Liver (tissue), 9 donors: ENCODE measurements around the gene GLMN. TPM values are rescaled to one million over a fixed set of nuclear protein-coding genes. Genes with fewer than 3 reads are reported as not detected.

Source experiments
- DNase-seq: peaks from one replicate; pipeline ENCODE4 v3.0.0-alpha.2; 2017; ENCODE audit warnings: low spot score
- H3K27ac ChIP-seq, 2 donors: one replicate each; pipeline ENCODE4 v1.7.0; 2013; ENCODE audit warnings: inconsistent platforms in 2 of 2, low read length in 2 of 2, control low read depth in 1 of 2, low read depth in 1 of 2, mild to moderate bottlenecking in 1 of 2
- H3K27me3 ChIP-seq, 4 donors: one replicate each; pipeline versions ENCODE4 v1.6.1 to v1.7.0; 2013; ENCODE audit warnings: low read length in 3 of 4, inconsistent platforms in 1 of 4, mild to moderate bottlenecking in 1 of 4, moderate library complexity in 1 of 4; ENCODE audit not compliant: control insufficient read depth in 4 of 4, insufficient read depth in 4 of 4
- H3K36me3 ChIP-seq, 4 donors: one replicate each; pipeline versions ENCODE4 v1.6.1 to v1.7.0; 2013; ENCODE audit warnings: low read length in 3 of 4, mild to moderate bottlenecking in 3 of 4, low read depth in 1 of 4, moderate library complexity in 1 of 4; ENCODE audit not compliant: control insufficient read depth in 4 of 4, insufficient read depth in 3 of 4
- H3K4me1 ChIP-seq, 4 donors: one replicate each; pipeline versions ENCODE4 v1.6.1 to v1.7.0; 2013; ENCODE audit warnings: low read length in 3 of 4, mild to moderate bottlenecking in 3 of 4, moderate library complexity in 1 of 4; ENCODE audit not compliant: control insufficient read depth in 4 of 4, insufficient read depth in 4 of 4
- H3K4me3 ChIP-seq, 3 donors: one replicate each; pipeline versions ENCODE4 v1.6.1 to v1.7.0; 2013; ENCODE audit warnings: low read length in 3 of 3, control low read depth in 1 of 3, low read depth in 1 of 3, mild to moderate bottlenecking in 1 of 3
- H3K9ac ChIP-seq, 2 donors: one replicate each; pipeline ENCODE4 v1.7.0; 2013; ENCODE audit warnings: low read length in 2 of 2, mild to moderate bottlenecking in 2 of 2, moderate library complexity in 2 of 2, control low read depth in 1 of 2, low read depth in 1 of 2
- H3K9me3 ChIP-seq, 4 donors: one replicate each; pipeline versions ENCODE4 v1.6.1 to v1.7.0; 2013; ENCODE audit warnings: low read length in 3 of 4; ENCODE audit not compliant: control insufficient read depth in 4 of 4
- EGR1 ChIP-seq, 2 donors: IDR thresholded peaks; 2 replicates each; pipeline ENCODE4 v1.6.1; 2016 to 2018; ENCODE audit warnings: antibody characterized with exemption in 2 of 2, low read depth in 2 of 2
- FOXA1 ChIP-seq: IDR thresholded peaks from 2 replicates; pipeline ENCODE4 v1.6.1; 2016; ENCODE audit warnings: antibody characterized with exemption
- FOXA2 ChIP-seq: IDR thresholded peaks from 2 replicates; pipeline ENCODE4 v1.6.1; 2016; ENCODE audit warnings: antibody characterized with exemption
- GABPA ChIP-seq, 2 donors: IDR thresholded peaks in 1 of 2; conservative IDR thresholded peaks in 1 of 2; 2 replicates each; pipeline ENCODE4 v1.6.1; 2016; ENCODE audit warnings: antibody characterized with exemption in 2 of 2, mild to moderate bottlenecking in 1 of 2, moderate library complexity in 1 of 2
- HNF4A ChIP-seq, 2 donors: conservative IDR thresholded peaks; 2 replicates each; pipeline ENCODE4 v1.6.1; 2016; ENCODE audit warnings: antibody characterized with exemption in 2 of 2, mild to moderate bottlenecking in 2 of 2
- HNF4G ChIP-seq: IDR thresholded peaks from 2 replicates; pipeline ENCODE4 v1.6.1; 2016; ENCODE audit warnings: antibody characterized with exemption
- JUND ChIP-seq, 2 donors: IDR thresholded peaks; 2 replicates each; pipeline ENCODE4 v1.6.1; 2016; ENCODE audit warnings: antibody characterized with exemption in 2 of 2
- NR2F2 ChIP-seq: IDR thresholded peaks from 2 replicates; pipeline ENCODE4 v1.6.1; 2016; ENCODE audit warnings: antibody characterized with exemption
- RAD21 ChIP-seq, 2 donors: IDR thresholded peaks; 2 replicates each; pipeline ENCODE4 v1.6.1; 2016; ENCODE audit warnings: antibody characterized with exemption in 2 of 2, mild to moderate bottlenecking in 2 of 2
- RXRA ChIP-seq, 2 donors: IDR thresholded peaks; 2 replicates each; pipeline ENCODE4 v1.6.1; 2017 to 2018; ENCODE audit warnings: antibody characterized with exemption in 2 of 2, mild to moderate bottlenecking in 1 of 2
- SP1 ChIP-seq: IDR thresholded peaks from 2 replicates; pipeline ENCODE4 v1.6.1; 2018; ENCODE audit warnings: antibody characterized with exemption, mild to moderate bottlenecking
- TAF1 ChIP-seq: conservative IDR thresholded peaks from 2 replicates; pipeline ENCODE4 v1.6.1; 2016; ENCODE audit warnings: antibody characterized with exemption, mild to moderate bottlenecking
- YY1 ChIP-seq: IDR thresholded peaks from 2 replicates; pipeline ENCODE4 v1.6.1; 2016; ENCODE audit warnings: antibody characterized with exemption, mild to moderate bottlenecking
- WGBS: extraction: QIAGEN DNeasy Blood & Tissue Kit; methylation state at CpG from one replicate; pipeline ENCODE4 v1.1.7; 2013; 5-methylcytosine and 5-hydroxymethylcytosine counted together
- polyA plus RNA-seq, 2 donors: library from polyadenylated mRNA; stranded (reverse) in 1 of 2; unstranded in 1 of 2; fragments of 200-250 nt in 1 of 2; fragments of >200 nt in 1 of 2; fragmentation: Nextera tagmentation in 1 of 2; extraction: Ambion mirVana in 1 of 2; gene quantifications; one replicate each; pipeline versions ENCODE4 v1.2.1 to v1.2.3, GENCODE V29; 2013 to 2015
- total RNA-seq, 2 donors: library from RNA; depleted of rRNA; stranded (reverse); fragments of >200 nt; gene quantifications; one replicate each; pipeline ENCODE4 v1.2.3, GENCODE V29; 2014
- TF ChIP-seq, protein P1 (sequence below): IDR thresholded peaks from 2 replicates; pipeline ENCODE4 v1.6.1; 2016; ENCODE audit warnings: antibody characterized with exemption
- TF ChIP-seq, protein P2 (sequence below): IDR thresholded peaks from 2 replicates; pipeline ENCODE4 v1.6.1; 2016; ENCODE audit warnings: antibody characterized with exemption
- TF ChIP-seq, protein P3 (sequence below): fragments of 150-350 bp; IDR thresholded peaks from 2 replicates; pipeline ENCODE4 v1.5.1; 2017; ENCODE audit warnings: improper control_type of control experiment, low read depth, low read length; ENCODE audit not compliant: missing input control
- TF ChIP-seq, protein P4 (sequence below): IDR thresholded peaks from 2 replicates; pipeline ENCODE4 v1.6.1; 2016; ENCODE audit warnings: antibody characterized with exemption
- donor health status: healthy.
- donor health status: healthy.
- donor health status: healthy.
- donor health status: healthy.
- donor health status: healthy.

Gene GLMN
- total and polyA plus RNA-seq, 4 donors = 1.1 to 3.7 (median 3.2) TPM

DNA sequence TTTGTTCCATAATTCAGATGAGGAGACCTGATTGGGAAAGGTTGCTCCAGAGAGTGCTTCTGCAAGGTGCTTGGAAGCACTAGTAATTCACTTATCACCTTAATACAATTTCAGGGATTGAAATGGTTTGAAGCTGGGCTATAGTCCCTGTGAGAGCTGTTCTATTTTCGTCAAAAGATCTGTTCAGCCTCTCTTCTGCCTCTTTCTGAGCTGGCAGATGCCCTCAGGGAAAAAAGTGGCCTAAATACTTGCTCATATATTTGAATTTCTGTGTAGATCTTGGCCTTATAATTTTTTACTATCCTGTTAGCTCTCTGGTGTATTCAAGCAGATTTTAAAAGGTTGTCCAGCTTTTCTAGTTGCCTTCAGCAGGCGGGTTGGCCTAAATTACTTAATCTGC is 58.8 kb downstream of the GLMN start (continued):
- TF ChIP-seq, protein P1, sequence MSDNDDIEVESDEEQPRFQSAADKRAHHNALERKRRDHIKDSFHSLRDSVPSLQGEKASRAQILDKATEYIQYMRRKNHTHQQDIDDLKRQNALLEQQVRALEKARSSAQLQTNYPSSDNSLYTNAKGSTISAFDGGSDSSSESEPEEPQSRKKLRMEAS = no peak

DNA sequence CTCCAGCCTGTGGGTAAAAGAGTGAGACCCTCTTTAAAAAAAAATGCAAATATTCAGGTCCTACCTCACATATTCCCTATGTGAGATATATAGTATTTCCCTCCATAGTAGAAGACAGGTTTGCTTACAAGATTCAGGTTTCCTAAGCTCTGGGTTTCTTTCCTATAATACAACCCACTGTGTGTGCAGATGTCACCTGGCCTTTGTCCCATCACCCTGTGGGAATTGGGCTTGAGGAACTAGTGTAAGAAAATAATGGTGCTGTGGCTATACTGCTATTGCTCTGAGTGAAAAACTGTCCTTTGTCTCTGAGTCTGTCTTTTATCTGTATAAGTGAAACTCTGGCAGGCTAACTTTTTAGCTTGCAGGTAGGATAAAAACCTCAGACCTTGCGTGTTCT is 68.1 kb downstream of the GLMN start:
- no peak overlapping the region for H3K9ac ChIP-seq
- TF ChIP-seq FOXA2 (no peak), RXRA (IDR thresholded peaks at IDR 0.05) (no peak), RAD21 (IDR thresholded peaks at IDR 0.05) (no peak)
- TF ChIP-seq, protein P2, sequence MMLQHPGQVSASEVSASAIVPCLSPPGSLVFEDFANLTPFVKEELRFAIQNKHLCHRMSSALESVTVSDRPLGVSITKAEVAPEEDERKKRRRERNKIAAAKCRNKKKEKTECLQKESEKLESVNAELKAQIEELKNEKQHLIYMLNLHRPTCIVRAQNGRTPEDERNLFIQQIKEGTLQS = no peak
- TF ChIP-seq, protein P1 = no peak
- H3K4me1 ChIP-seq = no peaks in the 10 kb centered on the region
- no peaks in the 10 kb centered on the region for H3K36me3 ChIP-seq
- H3K9me3 ChIP-seq = no peaks in the 10 kb centered on the region
- H3K27me3 ChIP-seq = no peaks in the 10 kb centered on the region
- no peak overlapping the region for H3K4me3 ChIP-seq
- DNase-seq = no peak
- no peak overlapping the region for H3K27ac ChIP-seq
- 83% methylated on average over 1 of the region's 1 CpG for WGBS

DNA sequence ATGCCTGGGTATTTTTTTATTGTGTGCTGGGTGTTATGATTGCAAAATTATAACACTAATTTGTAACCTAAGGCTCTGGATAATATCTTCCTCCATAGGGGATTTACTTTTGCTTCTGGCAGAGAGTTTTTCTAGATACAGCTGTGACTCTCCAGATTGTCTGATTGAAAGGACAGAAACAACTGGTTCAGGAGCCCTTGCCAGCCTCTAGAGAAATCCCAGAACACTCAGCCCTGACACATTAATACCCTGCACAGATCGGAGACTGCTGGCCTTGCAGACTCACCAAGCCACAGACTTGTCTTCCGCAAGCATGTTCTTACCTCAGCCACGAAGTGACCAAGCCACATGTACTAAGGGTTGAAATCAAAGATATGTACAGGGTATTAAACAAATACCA is 70.4 kb downstream of the GLMN start:
- H3K9me3 ChIP-seq = no peaks in the 10 kb centered on the region
- H3K36me3 ChIP-seq = no peaks in the 10 kb centered on the region
- WGBS = 84% methylated on average over 3 of the region's 3 CpGs
- no peaks in the 10 kb centered on the region for H3K27me3 ChIP-seq
- no peak overlapping the region for H3K4me3 ChIP-seq
- no peak for TF ChIP-seq HNF4G
- TF ChIP-seq YY1 = no peak
- TF ChIP-seq EGR1 (IDR thresholded peaks at IDR 0.05; ENCODE audit: low read depth in 2 of 2) = no peak
- TF ChIP-seq RAD21 (IDR thresholded peaks at IDR 0.05) = no peak
- no peak for TF ChIP-seq TAF1
- no peak for TF ChIP-seq FOXA2
- TF ChIP-seq, protein P2 = no peak
- TF ChIP-seq HNF4A (conservative IDR thresholded peaks at IDR 0.05) = no peak
- TF ChIP-seq FOXA1 = no peak
- TF ChIP-seq RXRA (IDR thresholded peaks at IDR 0.05) = no peak
- no peak for TF ChIP-seq GABPA (IDR thresholded peaks at IDR 0.05 in 1 of 2, conservative IDR thresholded peaks at IDR 0.05 in 1 of 2)
- TF ChIP-seq SP1 = no peak
- no peak overlapping the region for H3K27ac ChIP-seq
- no peak overlapping the region for H3K9ac ChIP-seq
- DNase-seq = no peak
- no peaks in the 10 kb centered on the region for H3K4me1 ChIP-seq

DNA sequence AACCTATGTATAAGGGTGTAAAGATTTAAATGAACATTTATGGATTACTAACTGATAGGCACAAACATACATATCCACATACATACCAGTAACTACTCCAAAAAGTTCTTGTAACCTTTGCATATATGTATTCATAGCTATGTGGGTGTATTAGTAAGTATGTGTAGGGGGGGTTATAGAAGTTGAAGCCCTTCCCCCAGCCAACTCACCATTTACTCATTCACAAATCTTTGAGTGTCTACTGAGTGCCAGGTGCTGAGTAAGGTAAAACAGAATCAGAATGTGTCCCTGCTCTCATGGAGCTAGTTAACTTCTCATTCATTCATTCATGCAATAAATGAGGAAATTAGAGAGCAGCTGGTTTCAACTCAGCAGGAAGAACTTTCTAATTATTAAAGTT is 79.8 kb downstream of the GLMN start:
- H3K27ac ChIP-seq = no peak overlapping the region
- H3K9ac ChIP-seq = no peak overlapping the region

More for the DNA sequence above, 79.8 kb downstream of the GLMN start:
- H3K27me3 ChIP-seq = no peaks in the 10 kb centered on the region
- DNase-seq = no peak
- TF ChIP-seq NR2F2 (no peak), HNF4G (no peak), JUND (IDR thresholded peaks at IDR 0.05) (no peak), YY1 (no peak), FOXA2 (no peak), TAF1 (no peak), GABPA (IDR thresholded peaks at IDR 0.05 in 1 of 2, conservative IDR thresholded peaks at IDR 0.05 in 1 of 2) (no peak), FOXA1 (no peak)
- TF ChIP-seq, protein P3, sequence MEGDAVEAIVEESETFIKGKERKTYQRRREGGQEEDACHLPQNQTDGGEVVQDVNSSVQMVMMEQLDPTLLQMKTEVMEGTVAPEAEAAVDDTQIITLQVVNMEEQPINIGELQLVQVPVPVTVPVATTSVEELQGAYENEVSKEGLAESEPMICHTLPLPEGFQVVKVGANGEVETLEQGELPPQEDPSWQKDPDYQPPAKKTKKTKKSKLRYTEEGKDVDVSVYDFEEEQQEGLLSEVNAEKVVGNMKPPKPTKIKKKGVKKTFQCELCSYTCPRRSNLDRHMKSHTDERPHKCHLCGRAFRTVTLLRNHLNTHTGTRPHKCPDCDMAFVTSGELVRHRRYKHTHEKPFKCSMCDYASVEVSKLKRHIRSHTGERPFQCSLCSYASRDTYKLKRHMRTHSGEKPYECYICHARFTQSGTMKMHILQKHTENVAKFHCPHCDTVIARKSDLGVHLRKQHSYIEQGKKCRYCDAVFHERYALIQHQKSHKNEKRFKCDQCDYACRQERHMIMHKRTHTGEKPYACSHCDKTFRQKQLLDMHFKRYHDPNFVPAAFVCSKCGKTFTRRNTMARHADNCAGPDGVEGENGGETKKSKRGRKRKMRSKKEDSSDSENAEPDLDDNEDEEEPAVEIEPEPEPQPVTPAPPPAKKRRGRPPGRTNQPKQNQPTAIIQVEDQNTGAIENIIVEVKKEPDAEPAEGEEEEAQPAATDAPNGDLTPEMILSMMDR = no peak
- TF ChIP-seq, protein P2 = no peak
- TF ChIP-seq, protein P4, sequence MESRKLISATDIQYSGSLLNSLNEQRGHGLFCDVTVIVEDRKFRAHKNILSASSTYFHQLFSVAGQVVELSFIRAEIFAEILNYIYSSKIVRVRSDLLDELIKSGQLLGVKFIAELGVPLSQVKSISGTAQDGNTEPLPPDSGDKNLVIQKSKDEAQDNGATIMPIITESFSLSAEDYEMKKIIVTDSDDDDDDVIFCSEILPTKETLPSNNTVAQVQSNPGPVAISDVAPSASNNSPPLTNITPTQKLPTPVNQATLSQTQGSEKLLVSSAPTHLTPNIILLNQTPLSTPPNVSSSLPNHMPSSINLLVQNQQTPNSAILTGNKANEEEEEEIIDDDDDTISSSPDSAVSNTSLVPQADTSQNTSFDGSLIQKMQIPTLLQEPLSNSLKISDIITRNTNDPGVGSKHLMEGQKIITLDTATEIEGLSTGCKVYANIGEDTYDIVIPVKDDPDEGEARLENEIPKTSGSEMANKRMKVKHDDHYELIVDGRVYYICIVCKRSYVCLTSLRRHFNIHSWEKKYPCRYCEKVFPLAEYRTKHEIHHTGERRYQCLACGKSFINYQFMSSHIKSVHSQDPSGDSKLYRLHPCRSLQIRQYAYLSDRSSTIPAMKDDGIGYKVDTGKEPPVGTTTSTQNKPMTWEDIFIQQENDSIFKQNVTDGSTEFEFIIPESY = no peak
- no peak overlapping the region for H3K4me3 ChIP-seq
- no peaks in the 10 kb centered on the region for H3K9me3 ChIP-seq
- H3K4me1 ChIP-seq = no peaks in the 10 kb centered on the region
- no peaks in the 10 kb centered on the region for H3K36me3 ChIP-seq
